RWPE2 (cell line): Measurements from ENCODE around the gene GPR176.

Experiments used
- ATAC-seq: fragments of 200-7000 bp; cut with Tn5 transposase; 3 replicates; pipeline ENCODE4 v1.9.1; 2021; ENCODE audit warnings: low read depth
- DNase-seq: peaks from one replicate; pipeline ENCODE4 v3.0.0-alpha.2; 2020; ENCODE audit warnings: low spot score
- H3K27ac ChIP-seq: fragments of 450-650 bp; 2 replicates; pipeline ENCODE4 v1.5.1; 2017; ENCODE audit warnings: mild to moderate bottlenecking; ENCODE audit not compliant: poor library complexity, severe bottlenecking
- H3K27me3 ChIP-seq: fragments of 250-450 bp; sonication (Bioruptor Pico); 2 replicates; pipeline ENCODE4 v1.5.1; 2021; ENCODE audit warnings: mild to moderate bottlenecking, moderate library complexity; ENCODE audit not compliant: insufficient read depth, poor library complexity, severe bottlenecking
- H3K36me3 ChIP-seq: fragments of 250-450 bp; sonication (Bioruptor Pico); 2 replicates; pipeline ENCODE4 v1.5.1; 2020; ENCODE audit warnings: low read depth, mild to moderate bottlenecking, moderate library complexity
- H3K4me1 ChIP-seq: fragments of 250-450 bp; sonication (Bioruptor Pico); 2 replicates; pipeline ENCODE4 v1.5.1; 2021; ENCODE audit warnings: mild to moderate bottlenecking, moderate library complexity; ENCODE audit not compliant: insufficient read depth, poor library complexity, severe bottlenecking
- H3K4me3 ChIP-seq: fragments of 250-450 bp; sonication (Bioruptor Pico); 2 replicates; pipeline ENCODE4 v1.5.1; 2021; ENCODE audit warnings: mild to moderate bottlenecking, moderate library complexity; ENCODE audit not compliant: severe bottlenecking
- H3K9me3 ChIP-seq: fragments of 250-450 bp; sonication (Bioruptor Pico); 2 replicates; pipeline ENCODE4 v1.5.1; 2021; ENCODE audit warnings: mild to moderate bottlenecking, moderate library complexity; ENCODE audit not compliant: severe bottlenecking
- CTCF ChIP-seq: fragments of 450-650 bp; IDR thresholded peaks from one replicate; pipeline ENCODE4 v1.5.1; 2017; ENCODE audit warnings: mild to moderate bottlenecking, moderate library complexity; ENCODE audit not compliant: poor library complexity, severe bottlenecking

GPR176 gene

GRCh38 chr15:39936681-39937080 lies 16.6 kb upstream of the GPR176 start:
- no peak overlapping the region for H3K4me3 ChIP-seq
- H3K27ac ChIP-seq, result peak overlapping the region; percentile 94
- H3K4me1 ChIP-seq, result peaks cover 27% of the 10 kb centered on the region
- no peaks in the 10 kb centered on the region for H3K9me3 ChIP-seq
- DNase-seq, result no peak
- no peak for ATAC-seq
- H3K27me3 ChIP-seq, result no peaks in the 10 kb centered on the region
- peaks cover 57% of the 10 kb centered on the region for H3K36me3 ChIP-seq
- TF ChIP-seq CTCF, result no peak

DNA sequence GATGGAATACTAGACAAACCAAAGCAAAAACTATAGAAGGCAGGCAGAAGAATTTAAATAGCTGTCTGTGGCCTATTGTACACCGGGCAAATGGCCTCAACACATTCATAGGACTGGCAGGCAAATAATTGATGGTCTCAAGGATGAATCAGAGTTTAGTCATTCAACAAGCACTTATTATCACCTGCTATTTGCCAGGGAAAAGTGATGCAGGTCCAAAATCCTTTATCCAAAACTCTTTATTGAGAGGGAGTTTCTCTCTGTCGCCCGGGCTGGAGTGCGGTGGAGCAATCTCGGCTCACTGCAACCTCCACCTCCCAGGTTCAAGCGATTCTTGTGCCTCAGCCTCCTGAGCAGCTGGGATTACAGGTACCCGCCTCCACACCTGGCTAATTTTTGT lies 16.1 kb upstream of the GPR176 start:
- Histone ChIP-seq H3K4me1 (peaks cover 26% of the 10 kb centered on the region), H3K4me3 (no peak overlapping the region), H3K36me3 (peaks cover 52% of the 10 kb centered on the region), H3K27me3 (no peaks in the 10 kb centered on the region), H3K9me3 (no peaks in the 10 kb centered on the region), H3K27ac (peak overlapping the region; percentile 94)
- DNase-seq (no peak), ATAC-seq (peak; percentile 48)
- TF ChIP-seq CTCF, result no peak

GRCh38 chr15:39935241-39935640 lies 15.2 kb upstream of the GPR176 start:
- peaks cover 26% of the 10 kb centered on the region for H3K4me1 ChIP-seq
- ATAC-seq (no peak), DNase-seq (no peak)

DNA sequence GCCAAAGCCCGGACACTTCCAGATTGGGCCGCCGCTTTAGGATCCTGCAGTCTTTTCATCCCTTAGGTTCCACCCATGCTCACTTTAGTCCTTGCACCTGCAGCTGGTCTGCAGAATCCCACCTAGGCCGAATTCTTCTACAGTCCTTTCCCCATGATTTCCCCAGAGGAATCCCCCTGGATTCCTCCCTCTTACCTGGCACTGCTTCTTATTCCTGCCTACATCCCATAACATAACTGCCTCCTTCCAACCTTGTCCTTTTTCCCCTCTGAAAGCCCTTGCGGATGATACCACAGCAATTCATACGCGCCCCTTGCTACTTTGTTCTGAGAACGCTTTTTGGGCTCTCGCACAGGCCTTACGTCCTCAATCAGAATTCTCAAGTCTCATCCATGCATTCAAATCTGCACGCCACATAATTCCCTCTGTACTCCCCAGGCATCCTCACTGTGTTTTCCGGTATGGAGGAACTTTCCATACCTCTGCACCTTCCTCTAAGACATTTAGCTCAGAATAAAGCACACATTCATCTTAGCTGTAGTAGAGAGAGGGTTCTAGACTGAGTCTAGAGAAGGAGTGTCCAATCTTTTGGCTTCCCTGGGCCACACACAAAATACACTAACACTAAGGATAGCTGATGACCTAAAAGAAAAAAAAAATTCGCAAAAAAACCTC lies 14.5 kb upstream of the GPR176 start:
- no peaks in the 10 kb centered on the region for H3K27me3 ChIP-seq
- ATAC-seq, result peak; percentile 8
- H3K4me1 ChIP-seq, result peaks cover 26% of the 10 kb centered on the region
- no peak for TF ChIP-seq CTCF
- H3K36me3 ChIP-seq, result peaks cover 36% of the 10 kb centered on the region
- no peaks in the 10 kb centered on the region for H3K9me3 ChIP-seq
- peak overlapping the region; percentile 59 for H3K4me3 ChIP-seq
- peak overlapping the region; percentile 94 for H3K27ac ChIP-seq
- DNase-seq, result no peak

More at GRCh38 chr15:39935241-39935640, 15.2 kb upstream of the GPR176 start:
- Histone ChIP-seq H3K4me3 (no peak overlapping the region), H3K9me3 (no peaks in the 10 kb centered on the region), H3K27ac (peak overlapping the region; percentile 94), H3K36me3 (peaks cover 43% of the 10 kb centered on the region), H3K27me3 (no peaks in the 10 kb centered on the region)
- no peak for TF ChIP-seq CTCF

- ATAC-seq, result no peak
Observed at GRCh38 chr15:39931615-39932014, 11.5 kb upstream of the GPR176 start.

More at GRCh38 chr15:39931615-39932014, 11.5 kb upstream of the GPR176 start:
- H3K4me1 ChIP-seq, result peaks cover 19% of the 10 kb centered on the region
- no peak overlapping the region for H3K4me3 ChIP-seq
- peak; percentile 63 for TF ChIP-seq CTCF
- no peak overlapping the region for H3K27ac ChIP-seq
- no peak for DNase-seq
- peaks cover 8% of the 10 kb centered on the region for H3K36me3 ChIP-seq
- no peaks in the 10 kb centered on the region for H3K9me3 ChIP-seq
- no peaks in the 10 kb centered on the region for H3K27me3 ChIP-seq
